H1 (cell line): ENCODE data around the gene OCIAD1.

ENCODE experiments used
- BACH1 ChIP-seq: IDR thresholded peaks from 2 replicates; pipeline ENCODE4 v1.6.1; 2012; ENCODE audit warnings: low read length, improper control_type of control experiment
- CBX5 ChIP-seq: fragments of 300-800, 300-1000 bp; sonication (generic); IDR thresholded peaks from 2 replicates; pipeline ENCODE4 v1.7.1; 2016; ENCODE audit warnings: antibody characterized with exemption, low read length, low read depth
- KDM1A ChIP-seq: fragments of 200-600, 300-600 bp; sonication (generic); IDR thresholded peaks from 2 replicates; pipeline ENCODE4 v1.7.1; 2016; ENCODE audit warnings: mild to moderate bottlenecking, low read length, borderline replicate concordance
- POLR2A ChIP-seq, 2 experiments: IDR thresholded peaks; 1 replicate in 1 of 2; 2 replicates in 1 of 2; pipeline ENCODE4 v1.6.1; 2011; ENCODE audit warnings: low read depth in 2 of 2, low read length in 2 of 2, mild to moderate bottlenecking in 2 of 2; ENCODE audit errors: control extremely low read depth in 1 of 2
- RAD21 ChIP-seq, 2 experiments: IDR thresholded peaks in 1 of 2; conservative IDR thresholded peaks in 1 of 2; 2 replicates each; pipeline ENCODE4 v1.6.1; 2011; ENCODE audit warnings: low read depth in 2 of 2, low read length in 2 of 2, improper control_type of control experiment in 1 of 2, inconsistent platforms in 1 of 2, mild to moderate bottlenecking in 1 of 2, moderate library complexity in 1 of 2
- SIN3A ChIP-seq, 2 experiments: IDR thresholded peaks in 1 of 2; conservative IDR thresholded peaks in 1 of 2; 2 replicates each; pipeline ENCODE4 v1.6.1; 2011 to 2012; ENCODE audit warnings: low read length in 2 of 2, improper control_type of control experiment in 1 of 2, low read depth in 1 of 2, mild to moderate bottlenecking in 1 of 2
- TAF1 ChIP-seq: IDR thresholded peaks from 2 replicates; pipeline ENCODE4 v1.6.1; 2011; ENCODE audit warnings: mild to moderate bottlenecking, low read depth, low read length
- TCF12 ChIP-seq: IDR thresholded peaks from 2 replicates; pipeline ENCODE4 v1.6.1; 2011; ENCODE audit warnings: low read depth, mild to moderate bottlenecking, low read length
- USF2 ChIP-seq: IDR thresholded peaks from 2 replicates; pipeline ENCODE4 v1.6.1; 2011; ENCODE audit warnings: low read length, improper control_type of control experiment
- YY1 ChIP-seq: IDR thresholded peaks from 2 replicates; pipeline ENCODE4 v1.6.1; 2011; ENCODE audit warnings: low read depth, mild to moderate bottlenecking, low read length
- TF ChIP-seq, protein P1 (sequence below): IDR thresholded peaks from 2 replicates; pipeline ENCODE4 v1.6.1; 2012; ENCODE audit warnings: inconsistent platforms
- TF ChIP-seq, protein P2 (sequence below), 3 experiments: IDR thresholded peaks; 1 replicate in 2 of 3; 2 replicates in 1 of 3; pipeline versions ENCODE4 v1.5.1 to v1.6.1; 2011; ENCODE audit warnings: low read length in 3 of 3, mild to moderate bottlenecking in 3 of 3, inconsistent platforms in 2 of 3, low read depth in 1 of 3, moderate library complexity in 1 of 3; ENCODE audit not compliant: insufficient read depth in 1 of 3; ENCODE audit errors: control extremely low read depth in 1 of 3

DNA sequence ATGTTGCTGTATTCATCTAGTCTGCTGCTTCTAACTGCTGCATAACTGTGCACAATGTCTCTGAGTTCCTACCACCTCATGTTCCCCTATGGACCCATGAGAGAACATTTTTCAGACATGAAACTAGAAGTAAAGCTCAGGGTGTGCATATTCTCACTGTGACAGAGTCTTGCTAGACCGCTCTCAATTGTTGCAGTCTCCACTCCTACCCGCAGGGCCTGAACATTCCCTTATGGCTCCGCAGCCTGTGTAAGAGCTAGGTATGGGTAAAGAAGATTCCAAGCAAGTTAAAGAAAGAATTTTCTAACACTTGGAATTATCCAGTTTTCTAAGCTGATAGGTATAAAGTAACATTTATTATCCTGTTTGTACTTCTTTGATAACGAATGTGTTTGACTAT, 70.3 kb downstream of the OCIAD1 start:
- TF ChIP-seq BACH1, result no peak
- TF ChIP-seq, protein P1, sequence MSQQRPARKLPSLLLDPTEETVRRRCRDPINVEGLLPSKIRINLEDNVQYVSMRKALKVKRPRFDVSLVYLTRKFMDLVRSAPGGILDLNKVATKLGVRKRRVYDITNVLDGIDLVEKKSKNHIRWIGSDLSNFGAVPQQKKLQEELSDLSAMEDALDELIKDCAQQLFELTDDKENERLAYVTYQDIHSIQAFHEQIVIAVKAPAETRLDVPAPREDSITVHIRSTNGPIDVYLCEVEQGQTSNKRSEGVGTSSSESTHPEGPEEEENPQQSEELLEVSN, result no peak
- TF ChIP-seq YY1, result no peak
- no peak for TF ChIP-seq SIN3A (conservative IDR thresholded peaks at IDR 0.05 in 1 of 2, IDR thresholded peaks at IDR 0.05 in 1 of 2; ENCODE audit: low read depth in 1 of 2, low read length in 2 of 2)
- no peak for TF ChIP-seq TCF12
- TF ChIP-seq POLR2A (IDR thresholded peaks at IDR 0.05; ENCODE audit: control extremely low read depth in 1 of 2, low read depth in 2 of 2, low read length in 2 of 2), result no peak
- TF ChIP-seq, protein P2, sequence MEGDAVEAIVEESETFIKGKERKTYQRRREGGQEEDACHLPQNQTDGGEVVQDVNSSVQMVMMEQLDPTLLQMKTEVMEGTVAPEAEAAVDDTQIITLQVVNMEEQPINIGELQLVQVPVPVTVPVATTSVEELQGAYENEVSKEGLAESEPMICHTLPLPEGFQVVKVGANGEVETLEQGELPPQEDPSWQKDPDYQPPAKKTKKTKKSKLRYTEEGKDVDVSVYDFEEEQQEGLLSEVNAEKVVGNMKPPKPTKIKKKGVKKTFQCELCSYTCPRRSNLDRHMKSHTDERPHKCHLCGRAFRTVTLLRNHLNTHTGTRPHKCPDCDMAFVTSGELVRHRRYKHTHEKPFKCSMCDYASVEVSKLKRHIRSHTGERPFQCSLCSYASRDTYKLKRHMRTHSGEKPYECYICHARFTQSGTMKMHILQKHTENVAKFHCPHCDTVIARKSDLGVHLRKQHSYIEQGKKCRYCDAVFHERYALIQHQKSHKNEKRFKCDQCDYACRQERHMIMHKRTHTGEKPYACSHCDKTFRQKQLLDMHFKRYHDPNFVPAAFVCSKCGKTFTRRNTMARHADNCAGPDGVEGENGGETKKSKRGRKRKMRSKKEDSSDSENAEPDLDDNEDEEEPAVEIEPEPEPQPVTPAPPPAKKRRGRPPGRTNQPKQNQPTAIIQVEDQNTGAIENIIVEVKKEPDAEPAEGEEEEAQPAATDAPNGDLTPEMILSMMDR (IDR thresholded peaks at IDR 0.05; ENCODE audit: control extremely low read depth in 1 of 3, insufficient read depth in 1 of 3, low read depth in 1 of 3, low read length in 3 of 3), result no peak
- no peak for TF ChIP-seq CBX5
- TF ChIP-seq TAF1, result no peak
- TF ChIP-seq RAD21 (IDR thresholded peaks at IDR 0.05 in 1 of 2, conservative IDR thresholded peaks at IDR 0.05 in 1 of 2; ENCODE audit: low read depth in 2 of 2, low read length in 2 of 2), result no peak
- no peak for TF ChIP-seq KDM1A
- TF ChIP-seq USF2, result no peak
